GM10266 (cell line): ENCODE results near the gene KLHL7.

Source experiments
- DNase-seq: peaks from one replicate; pipeline ENCODE4 v3.0.0; 2012; ENCODE audit errors: extremely low spot score
- TF ChIP-seq, protein P1 (sequence below): IDR thresholded peaks from 2 replicates; pipeline ENCODE4 v1.5.1; 2012; ENCODE audit warnings: mild to moderate bottlenecking, low read depth; ENCODE audit not compliant: control insufficient read depth, insufficient read depth; ENCODE audit errors: missing control alignments

The KLHL7 gene, protein sequence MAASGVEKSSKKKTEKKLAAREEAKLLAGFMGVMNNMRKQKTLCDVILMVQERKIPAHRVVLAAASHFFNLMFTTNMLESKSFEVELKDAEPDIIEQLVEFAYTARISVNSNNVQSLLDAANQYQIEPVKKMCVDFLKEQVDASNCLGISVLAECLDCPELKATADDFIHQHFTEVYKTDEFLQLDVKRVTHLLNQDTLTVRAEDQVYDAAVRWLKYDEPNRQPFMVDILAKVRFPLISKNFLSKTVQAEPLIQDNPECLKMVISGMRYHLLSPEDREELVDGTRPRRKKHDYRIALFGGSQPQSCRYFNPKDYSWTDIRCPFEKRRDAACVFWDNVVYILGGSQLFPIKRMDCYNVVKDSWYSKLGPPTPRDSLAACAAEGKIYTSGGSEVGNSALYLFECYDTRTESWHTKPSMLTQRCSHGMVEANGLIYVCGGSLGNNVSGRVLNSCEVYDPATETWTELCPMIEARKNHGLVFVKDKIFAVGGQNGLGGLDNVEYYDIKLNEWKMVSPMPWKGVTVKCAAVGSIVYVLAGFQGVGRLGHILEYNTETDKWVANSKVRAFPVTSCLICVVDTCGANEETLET

DNA sequence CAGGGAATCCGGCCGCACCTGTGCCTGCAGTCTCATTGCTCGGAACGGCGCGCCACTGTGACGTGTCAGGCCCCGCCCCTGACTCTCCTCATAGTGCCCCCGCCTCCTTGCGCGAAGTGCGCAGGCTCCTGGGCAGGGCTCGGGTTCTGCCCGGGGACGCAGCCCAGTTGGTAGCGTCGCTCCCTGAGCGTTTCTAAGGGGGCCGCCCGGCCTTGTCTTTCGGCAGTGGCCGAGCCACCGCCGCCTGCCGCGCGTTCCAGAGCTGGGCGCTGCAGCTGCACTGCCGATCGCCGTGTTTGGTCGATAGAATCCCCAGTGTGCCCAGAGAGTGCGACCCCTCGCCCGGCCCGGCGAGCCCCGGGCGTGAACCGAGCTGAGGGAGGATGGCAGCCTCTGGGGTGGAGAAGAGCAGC lies at the start of gene KLHL7:
KLHL7 (plus strand) TSS at position 142 of the 413 bp plus-strand sequence; CDS start at position 384, 242 bp downstream.
- peak; percentile 91 for DNase-seq
- TF ChIP-seq, protein P1, sequence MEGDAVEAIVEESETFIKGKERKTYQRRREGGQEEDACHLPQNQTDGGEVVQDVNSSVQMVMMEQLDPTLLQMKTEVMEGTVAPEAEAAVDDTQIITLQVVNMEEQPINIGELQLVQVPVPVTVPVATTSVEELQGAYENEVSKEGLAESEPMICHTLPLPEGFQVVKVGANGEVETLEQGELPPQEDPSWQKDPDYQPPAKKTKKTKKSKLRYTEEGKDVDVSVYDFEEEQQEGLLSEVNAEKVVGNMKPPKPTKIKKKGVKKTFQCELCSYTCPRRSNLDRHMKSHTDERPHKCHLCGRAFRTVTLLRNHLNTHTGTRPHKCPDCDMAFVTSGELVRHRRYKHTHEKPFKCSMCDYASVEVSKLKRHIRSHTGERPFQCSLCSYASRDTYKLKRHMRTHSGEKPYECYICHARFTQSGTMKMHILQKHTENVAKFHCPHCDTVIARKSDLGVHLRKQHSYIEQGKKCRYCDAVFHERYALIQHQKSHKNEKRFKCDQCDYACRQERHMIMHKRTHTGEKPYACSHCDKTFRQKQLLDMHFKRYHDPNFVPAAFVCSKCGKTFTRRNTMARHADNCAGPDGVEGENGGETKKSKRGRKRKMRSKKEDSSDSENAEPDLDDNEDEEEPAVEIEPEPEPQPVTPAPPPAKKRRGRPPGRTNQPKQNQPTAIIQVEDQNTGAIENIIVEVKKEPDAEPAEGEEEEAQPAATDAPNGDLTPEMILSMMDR: no peak

DNA sequence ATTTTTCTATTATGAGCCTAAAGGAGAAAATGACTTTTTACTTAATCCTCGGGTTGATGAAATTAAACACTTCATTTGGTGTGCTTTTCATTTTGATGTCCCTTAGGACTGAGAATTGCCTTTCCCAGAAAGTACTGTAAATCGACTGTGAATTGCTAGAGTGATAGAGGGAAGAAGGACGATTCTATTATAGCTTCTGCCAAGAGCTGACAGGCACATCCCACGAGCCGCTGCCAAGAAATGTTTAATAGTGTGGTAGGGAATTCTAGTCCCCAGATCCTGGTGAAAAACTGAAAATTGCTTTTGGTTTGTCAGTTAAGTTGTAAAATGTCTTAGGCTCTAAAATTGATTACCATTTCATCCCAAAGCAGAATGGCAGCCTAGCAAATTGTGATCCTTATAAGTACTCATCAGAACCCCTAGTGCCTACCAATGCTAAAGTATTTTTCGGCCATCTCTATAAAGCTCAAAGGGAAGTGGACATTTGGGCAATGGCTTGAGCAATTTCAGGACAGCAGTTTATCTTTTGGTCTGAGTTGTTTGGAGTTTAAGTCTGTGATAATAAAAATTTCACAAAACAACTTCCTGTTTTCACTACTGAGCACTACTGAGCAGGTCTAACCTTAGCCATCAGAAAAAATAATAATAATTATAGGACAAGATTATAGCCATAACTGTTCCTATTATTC lies 47.0 kb upstream of the KLHL7 start:
- no peak for DNase-seq
- TF ChIP-seq, protein P1: no peak

DNA sequence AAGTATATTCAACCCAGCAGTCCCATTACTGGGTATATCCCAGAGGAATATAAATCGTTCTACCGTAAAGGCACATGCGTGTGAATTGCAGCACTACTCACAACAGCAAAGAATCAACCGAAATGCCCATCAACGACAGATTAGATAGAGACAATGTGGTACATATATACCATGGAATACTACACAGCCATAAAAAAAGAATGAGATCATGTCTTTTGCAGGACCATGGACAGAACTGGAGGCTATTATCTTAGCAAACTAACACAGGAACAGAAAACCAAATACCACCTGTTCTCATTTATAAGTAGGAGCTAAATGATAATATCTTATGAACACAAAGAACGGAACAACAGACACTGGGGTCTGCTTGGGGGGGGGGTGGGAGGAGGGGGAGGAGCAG lies 44.3 kb upstream of the KLHL7 start:
- TF ChIP-seq, protein P1: no peak
- DNase-seq: no peak

DNA sequence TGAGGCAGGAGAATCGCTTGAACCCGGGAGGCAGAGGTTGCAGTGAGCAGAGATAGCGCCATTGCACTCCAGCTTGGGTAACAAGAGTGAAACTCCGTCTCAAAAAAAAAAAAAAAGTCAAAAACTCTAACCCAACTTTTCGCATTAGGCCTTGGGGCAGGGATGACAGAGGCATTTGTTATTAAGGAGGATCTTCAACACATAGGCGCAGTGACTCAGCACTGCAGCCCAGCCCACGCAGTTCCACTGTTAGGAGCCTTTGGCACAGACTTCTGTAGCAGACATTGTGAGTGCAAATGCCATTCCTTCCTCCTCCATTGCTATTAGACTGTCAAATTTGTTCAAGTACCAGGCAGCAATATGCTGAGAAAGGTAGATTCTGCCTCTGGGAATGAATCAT lies 43.1 kb upstream of the KLHL7 start:
- TF ChIP-seq, protein P1: no peak
- DNase-seq: no peak

DNA sequence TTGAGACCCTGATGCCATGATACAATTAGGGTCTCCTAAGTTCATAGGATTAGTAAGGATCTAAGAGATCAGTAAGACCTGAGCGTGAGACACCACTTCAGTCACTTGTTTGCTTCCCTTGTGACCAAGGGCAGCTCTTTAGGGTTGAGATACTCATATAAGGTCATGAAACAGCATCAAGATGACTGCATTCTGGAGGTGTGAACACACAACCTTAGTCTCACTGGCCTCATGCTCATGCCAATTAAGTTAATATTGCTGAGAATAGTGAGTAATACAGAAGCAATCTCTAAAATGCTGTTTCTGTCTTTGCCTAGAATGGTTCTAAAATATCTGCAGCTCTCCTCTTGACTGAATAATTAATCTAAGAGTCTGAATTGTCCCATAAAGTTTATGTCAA lies 39.6 kb upstream of the KLHL7 start:
- TF ChIP-seq, protein P1: no peak
- DNase-seq: no peak

DNA sequence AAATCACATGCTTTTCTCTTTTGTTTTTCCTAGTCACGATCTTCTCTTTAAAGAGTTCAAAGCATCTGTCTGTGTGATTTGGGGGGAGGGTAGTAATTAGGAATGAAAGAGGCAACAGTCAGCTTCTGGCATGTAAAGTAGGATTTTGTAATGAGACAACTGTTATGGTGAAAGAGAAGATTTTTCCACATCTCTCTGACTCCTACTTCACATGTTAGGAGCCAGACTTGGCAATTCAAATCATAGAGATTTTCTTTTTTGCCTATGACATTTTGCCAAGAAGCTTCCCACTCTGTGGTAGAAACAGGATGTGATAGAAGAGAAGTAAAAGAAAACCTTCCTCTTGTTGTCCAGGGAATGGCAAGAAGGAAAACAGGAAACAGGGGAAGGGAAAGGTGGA lies 38.3 kb upstream of the KLHL7 start:
- DNase-seq: no peak
- TF ChIP-seq, protein P1: no peak
